GM23248 (cell line): ENCODE results near the gene ZNF687.

ENCODE experiments used
- EZH2 ChIP-seq: fragments of 200-600 bp; sonication (generic); IDR thresholded peaks from 2 replicates; pipeline ENCODE4 v1.6.1; 2018; ENCODE audit warnings: antibody characterized with exemption, mild to moderate bottlenecking; ENCODE audit not compliant: insufficient read depth, poor library complexity, severe bottlenecking
- EZH2phosphoT487 ChIP-seq: fragments of 200-600 bp; sonication (generic); IDR thresholded peaks from 2 replicates; pipeline ENCODE4 v1.6.1; 2018; ENCODE audit warnings: antibody characterized with exemption, moderate library complexity, mild to moderate bottlenecking, low read depth; ENCODE audit not compliant: insufficient read depth

- TF ChIP-seq EZH2 (no peak), EZH2phosphoT487 (no peak)
Observed at GRCh38 chr1:151281225-151281968, 702 bp upstream of the ZNF687 start.
